Skeletal muscle tissue (tissue), 4 donors: Measurements from ENCODE around the gene BCL10. TPM values are rescaled to one million over a fixed set of nuclear protein-coding genes. Genes with fewer than 3 reads are reported as not detected.

Experiments used
- H3K27ac ChIP-seq: one replicate; pipeline ENCODE4 v1.7.0; 2013; ENCODE audit warnings: mild to moderate bottlenecking, low read depth, low read length, inconsistent platforms
- H3K27me3 ChIP-seq, 3 donors: one replicate each; pipeline ENCODE4 v1.7.0; 2013; ENCODE audit warnings: low read length in 3 of 3; ENCODE audit not compliant: control insufficient read depth in 3 of 3, insufficient read depth in 3 of 3
- H3K36me3 ChIP-seq, 3 donors: one replicate each; pipeline ENCODE4 v1.7.0; 2013; ENCODE audit warnings: low read length in 3 of 3; ENCODE audit not compliant: control insufficient read depth in 3 of 3, insufficient read depth in 3 of 3
- H3K4me1 ChIP-seq, 3 donors: one replicate each; pipeline ENCODE4 v1.7.0; 2013; ENCODE audit warnings: low read length in 3 of 3, mild to moderate bottlenecking in 3 of 3; ENCODE audit not compliant: control insufficient read depth in 3 of 3, insufficient read depth in 3 of 3
- H3K4me3 ChIP-seq, 3 donors: one replicate each; pipeline ENCODE4 v1.7.0; 2013; ENCODE audit warnings: low read length in 3 of 3
- H3K9ac ChIP-seq, 3 donors: one replicate each; pipeline ENCODE4 v1.7.0; 2013; ENCODE audit warnings: low read length in 3 of 3, mild to moderate bottlenecking in 3 of 3, moderate library complexity in 2 of 3, low read depth in 1 of 3
- H3K9me3 ChIP-seq, 3 donors: one replicate each; pipeline ENCODE4 v1.7.0; 2013; ENCODE audit warnings: low read length in 3 of 3; ENCODE audit not compliant: control insufficient read depth in 3 of 3
- total RNA-seq: library from RNA; depleted of rRNA; stranded (reverse); fragments of >200 nt; gene quantifications from one replicate; pipeline ENCODE4 v1.2.3, GENCODE V29; 2014
- donor health status: Osteomylitis.

BCL10 gene
- total RNA-seq, 1 donor from 2014 or later, result 15.7 TPM

GRCh38 chr1:85317560-85317959 lies 41.1 kb upstream of the BCL10 start:
- H3K9ac ChIP-seq, result no peak overlapping the region
- no peaks in the 10 kb centered on the region for H3K9me3 ChIP-seq
- H3K27ac ChIP-seq, result no peak overlapping the region
- H3K36me3 ChIP-seq, result no peaks in the 10 kb centered on the region
- H3K27me3 ChIP-seq, result no peaks in the 10 kb centered on the region
- H3K4me3 ChIP-seq, result no peak overlapping the region
- peaks cover 20 to 29% (median 28%) of the 10 kb centered on the region in 3 donors for H3K4me1 ChIP-seq

GRCh38 chr1:85316321-85316720 lies 39.9 kb upstream of the BCL10 start:
- Histone ChIP-seq H3K4me1 (peaks cover 20 to 33% (median 29%) of the 10 kb centered on the region in 3 donors), H3K9ac (no peak overlapping the region)

GRCh38 chr1:85315789-85316188 lies 39.4 kb upstream of the BCL10 start:
- peak overlapping the region; percentile 90 for H3K27ac ChIP-seq
- no peak overlapping the region for H3K4me3 ChIP-seq

More at GRCh38 chr1:85316321-85316720, 39.9 kb upstream of the BCL10 start:
- H3K27ac ChIP-seq, result peak overlapping the region; percentile 90
- no peaks in the 10 kb centered on the region for H3K36me3 ChIP-seq
- H3K9me3 ChIP-seq, result no peaks in the 10 kb centered on the region
- no peak overlapping the region for H3K4me3 ChIP-seq
- H3K27me3 ChIP-seq, result no peaks in the 10 kb centered on the region

GRCh38 chr1:85314726-85315125 lies 38.3 kb upstream of the BCL10 start:
- Histone ChIP-seq H3K9me3 (no peaks in the 10 kb centered on the region), H3K27ac (peak overlapping the region; percentile 90), H3K36me3 (no peaks in the 10 kb centered on the region), H3K4me1 (peaks cover 20 to 33% (median 27%) of the 10 kb centered on the region in 3 donors), H3K9ac (no peak overlapping the region), H3K4me3 (no peak overlapping the region), H3K27me3 (no peaks in the 10 kb centered on the region)

More at GRCh38 chr1:85315789-85316188, 39.4 kb upstream of the BCL10 start:
- Histone ChIP-seq H3K27me3 (no peaks in the 10 kb centered on the region), H3K36me3 (no peaks in the 10 kb centered on the region), H3K9me3 (no peaks in the 10 kb centered on the region), H3K9ac (peak overlapping the region in 1 of 3 donors; percentile 15), H3K4me1 (peaks cover 20 to 33% (median 29%) of the 10 kb centered on the region in 3 donors)

GRCh38 chr1:85313888-85314696 lies 37.7 kb upstream of the BCL10 start:
- Histone ChIP-seq H3K27me3 (no peaks in the 10 kb centered on the region), H3K9ac (no peak overlapping the region), H3K27ac (peak overlapping the region; percentile 90), H3K36me3 (no peaks in the 10 kb centered on the region), H3K4me1 (peaks cover 20 to 33% (median 27%) of the 10 kb centered on the region in 3 donors), H3K4me3 (no peak overlapping the region), H3K9me3 (no peaks in the 10 kb centered on the region)

- Histone ChIP-seq H3K9ac (no peak overlapping the region), H3K36me3 (no peaks in the 10 kb centered on the region), H3K4me1 (peaks cover 26 to 42% (median 30%) of the 10 kb centered on the region in 3 donors), H3K4me3 (no peak overlapping the region), H3K27me3 (no peaks in the 10 kb centered on the region), H3K9me3 (no peaks in the 10 kb centered on the region), H3K27ac (no peak overlapping the region)
Measured at GRCh38 chr1:85311818-85312217, 35.4 kb upstream of the BCL10 start.

- H3K9ac ChIP-seq, result no peak overlapping the region
Measured at GRCh38 chr1:85308833-85309350, 32.5 kb upstream of the BCL10 start.

GRCh38 chr1:85307987-85308832 lies 31.8 kb upstream of the BCL10 start:
- H3K27me3 ChIP-seq, result no peaks in the 10 kb centered on the region
- H3K27ac ChIP-seq, result no peak overlapping the region
- peak overlapping the region in 2 of 3 donors; percentile 48 to 62 for H3K9ac ChIP-seq

More at GRCh38 chr1:85308833-85309350, 32.5 kb upstream of the BCL10 start:
- no peaks in the 10 kb centered on the region for H3K27me3 ChIP-seq
- no peaks in the 10 kb centered on the region for H3K9me3 ChIP-seq
- no peak overlapping the region for H3K27ac ChIP-seq
- no peak overlapping the region for H3K4me3 ChIP-seq
- no peaks in the 10 kb centered on the region for H3K36me3 ChIP-seq
- peaks cover 9 to 24% (median 9%) of the 10 kb centered on the region in 3 donors for H3K4me1 ChIP-seq

GRCh38 chr1:85306236-85306635 lies 29.8 kb upstream of the BCL10 start:
- Histone ChIP-seq H3K9me3 (no peaks in the 10 kb centered on the region), H3K27ac (no peak overlapping the region), H3K9ac (no peak overlapping the region), H3K36me3 (no peaks in the 10 kb centered on the region), H3K4me3 (no peak overlapping the region), H3K27me3 (no peaks in the 10 kb centered on the region), H3K4me1 (peaks cover 3 to 10% (median 6%) of the 10 kb centered on the region in 3 donors)

More at GRCh38 chr1:85307987-85308832, 31.8 kb upstream of the BCL10 start:
- Histone ChIP-seq H3K4me3 (peak overlapping the region; percentile 46 to 63 (median 55)), H3K4me1 (peaks cover 3 to 17% (median 6%) of the 10 kb centered on the region in 3 donors), H3K36me3 (no peaks in the 10 kb centered on the region), H3K9me3 (no peaks in the 10 kb centered on the region)
